C1 segment of cervical spinal cord (tissue), 14 donors: Measurements from ENCODE around the gene TMEM271.
A peak's percentile ranks its signal among the peaks of the same experiment; 100 is the strongest.

Source experiments
- DNase-seq, 14 donors: peaks; one replicate each; lab custom pipeline; 2025; lab: John Stamatoyannopoulos, UW

Gene TMEM271

DNA sequence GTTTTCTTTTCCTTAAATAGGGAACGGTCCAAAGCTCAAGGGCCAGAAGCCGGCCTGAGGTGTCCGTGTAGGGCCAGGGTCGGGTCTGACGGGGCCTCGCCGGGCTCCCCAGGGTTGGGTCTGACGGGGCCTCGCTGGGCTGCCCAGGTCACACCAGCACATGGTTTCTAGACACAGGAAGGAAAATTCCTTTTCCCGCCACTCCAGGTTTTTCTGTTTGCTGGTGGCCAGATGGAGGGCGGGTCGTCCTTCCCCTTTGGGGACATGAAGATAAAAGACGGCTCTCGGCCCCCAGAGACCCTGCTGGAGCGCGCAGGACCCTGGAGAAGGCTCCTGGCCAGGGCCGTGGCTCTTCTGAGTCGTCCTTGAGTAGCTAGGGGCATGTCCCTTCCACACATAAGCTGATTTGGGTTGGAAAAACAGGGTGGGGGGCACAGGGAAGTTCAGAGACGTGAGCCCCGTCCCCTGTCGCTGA, 42.0 kb downstream of the TMEM271 start:
- DNase-seq: no peak

GRCh38 chr4:533318-534100, 42.6 kb downstream of the TMEM271 start:
- no peak for DNase-seq

GRCh38 chr4:532588-533317, 43.3 kb downstream of the TMEM271 start:
- no peak for DNase-seq

- DNase-seq: no peak
Observed at GRCh38 chr4:531721-532565, 44.2 kb downstream of the TMEM271 start.

- DNase-seq: peak in 1 of 14 donors; percentile 21
Observed at GRCh38 chr4:531076-531475, 45.0 kb downstream of the TMEM271 start.

DNA sequence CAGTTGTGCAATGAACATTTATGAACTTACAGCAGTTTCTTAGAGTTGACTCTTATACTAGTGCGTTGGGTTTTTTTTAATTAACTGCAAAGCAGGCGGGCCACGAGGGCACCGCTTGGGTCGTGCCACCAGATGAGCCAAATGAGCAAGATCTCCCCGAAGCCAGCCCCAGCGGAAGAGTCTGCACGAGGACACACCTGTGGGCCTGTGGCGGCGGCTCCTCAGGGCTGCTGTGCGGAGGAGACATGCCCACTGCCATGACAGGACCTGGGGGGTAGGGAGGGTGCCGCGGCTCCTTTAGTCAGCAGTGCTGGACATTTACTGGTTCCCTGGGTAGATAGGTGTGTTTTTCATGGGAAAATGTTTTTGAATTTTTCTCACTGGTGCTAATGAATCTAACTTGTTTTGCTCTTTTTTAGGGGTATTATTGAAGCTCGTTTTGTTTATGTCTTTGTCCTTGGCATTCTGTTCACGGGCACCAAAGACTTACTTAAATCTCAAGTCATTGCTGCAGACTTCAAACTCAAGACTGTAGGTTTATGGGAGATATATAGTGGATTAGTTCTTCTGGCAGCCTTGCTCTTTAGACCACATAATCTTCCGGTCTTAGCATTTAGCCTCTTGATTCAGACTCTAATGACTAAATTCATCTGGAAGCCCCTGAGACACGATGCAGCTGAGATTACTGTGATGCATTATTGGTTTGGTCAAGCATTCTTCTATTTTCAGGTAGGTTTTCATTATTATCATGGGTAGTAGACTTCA, 45.9 kb downstream of the TMEM271 start:
- DNase-seq: no peak

DNA sequence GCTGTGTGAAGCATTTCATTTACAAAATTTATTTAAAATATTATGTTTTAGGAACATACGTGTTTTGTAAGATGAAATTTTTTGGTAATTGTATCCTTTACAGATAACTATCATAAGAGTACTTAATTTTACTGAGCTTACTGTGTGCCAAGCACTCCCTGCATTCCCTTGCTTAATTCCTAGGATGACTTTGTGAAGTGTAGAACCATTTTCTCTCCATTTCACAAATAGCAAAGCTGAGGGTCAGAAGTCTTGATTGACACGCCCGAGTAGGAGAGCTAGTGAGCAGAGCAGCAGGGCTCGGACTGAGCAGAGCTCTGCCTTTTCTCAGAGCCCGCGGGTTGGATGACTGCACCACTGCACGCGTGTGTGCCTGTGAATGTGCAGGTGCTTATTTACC, 46.5 kb downstream of the TMEM271 start:
- DNase-seq: no peak

DNA sequence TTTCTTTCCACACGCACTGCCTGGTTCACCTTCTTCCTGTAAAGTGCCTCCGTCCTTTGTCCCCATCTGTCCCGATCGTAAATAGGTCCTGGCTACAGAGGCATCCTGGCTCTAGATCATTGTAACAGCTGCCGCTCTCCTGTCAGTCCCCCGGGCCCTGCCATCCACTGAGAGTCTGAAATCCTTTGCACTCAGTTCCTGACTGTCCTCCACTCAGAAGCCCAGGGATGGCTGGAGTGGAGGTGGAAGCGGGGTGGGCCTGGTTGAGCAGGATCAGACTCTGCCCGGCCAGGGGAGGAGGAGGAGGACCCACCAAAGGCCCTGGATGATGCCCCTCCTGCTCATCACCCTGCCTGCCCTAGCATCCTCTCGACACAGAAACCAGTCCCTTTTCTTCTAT, 47.3 kb downstream of the TMEM271 start:
- no peak for DNase-seq

DNA sequence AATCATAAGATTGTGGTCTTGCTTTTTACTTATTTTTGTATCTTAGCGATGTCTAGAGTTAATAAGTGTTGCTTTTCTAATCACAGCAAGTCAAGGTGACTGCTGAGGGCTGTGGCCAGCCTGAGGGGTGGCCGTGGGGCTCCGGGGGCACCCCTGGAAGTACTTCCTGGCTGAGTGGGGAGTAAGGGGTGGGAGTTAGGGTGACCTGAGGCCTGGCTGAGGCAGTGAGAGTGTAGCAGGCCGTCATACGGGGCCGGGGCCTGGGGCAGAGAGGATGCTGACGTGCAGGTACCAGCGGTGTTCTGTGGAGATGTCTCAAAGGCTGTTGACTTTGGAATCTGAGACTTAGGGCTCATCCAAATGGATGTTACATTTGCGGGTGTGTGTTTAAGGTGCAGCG, 47.8 kb downstream of the TMEM271 start:
- DNase-seq: no peak

GRCh38 chr4:526971-527460, 49.1 kb downstream of the TMEM271 start:
- DNase-seq: no peak

DNA sequence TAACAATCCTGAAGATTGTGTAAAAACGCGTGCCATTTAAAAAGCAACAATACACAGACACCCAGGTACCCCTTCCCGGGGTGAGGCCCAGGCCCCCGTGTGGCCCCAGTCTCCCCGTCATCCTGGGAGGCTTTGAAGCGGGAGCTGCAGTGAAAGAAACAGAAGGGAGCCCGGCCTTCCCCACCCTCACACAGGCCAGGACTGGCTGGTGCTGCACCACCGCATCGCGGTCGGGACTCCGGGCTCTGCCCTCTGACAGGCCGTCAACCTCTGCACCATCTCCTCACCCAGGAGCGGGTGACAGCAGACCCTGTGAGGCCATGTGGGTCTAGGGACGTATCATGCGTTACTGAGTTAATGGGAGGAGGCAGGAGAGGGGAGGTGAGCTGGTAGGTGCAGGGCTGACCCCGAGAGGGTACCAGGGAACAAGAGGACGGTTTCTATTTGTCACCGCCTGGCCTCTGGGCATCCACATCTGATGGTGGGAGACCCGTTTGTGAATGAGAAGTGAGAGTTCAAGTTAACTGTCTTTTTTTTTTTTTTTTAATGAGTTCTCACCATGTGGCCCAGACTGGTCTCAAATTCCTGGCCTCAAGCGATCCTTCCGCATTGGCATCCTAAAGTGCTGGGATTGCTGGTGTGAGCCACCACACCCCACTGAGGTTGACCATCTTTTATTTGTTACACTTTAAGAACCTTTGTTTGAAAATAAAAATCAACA, 49.7 kb downstream of the TMEM271 start:
- no peak for DNase-seq

DNA sequence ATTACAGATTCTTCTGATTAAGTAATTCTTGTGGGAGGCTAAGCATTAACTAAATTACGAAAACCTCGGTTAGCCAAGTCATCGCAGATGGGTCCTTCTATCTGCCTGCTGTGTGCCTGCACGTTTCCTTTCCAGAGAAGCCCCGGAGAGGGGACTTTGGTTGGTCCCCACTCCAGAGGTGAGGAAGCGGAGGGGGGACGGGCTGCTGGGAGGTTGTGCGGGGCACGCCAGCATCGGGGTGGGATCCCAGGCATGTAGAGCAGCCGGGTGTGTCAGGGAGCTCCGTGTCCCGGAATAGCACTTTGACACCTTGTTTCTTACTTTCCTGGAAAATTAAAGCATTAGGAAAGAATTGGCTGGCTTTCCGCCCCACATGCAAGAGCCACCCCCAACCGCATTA, 50.4 kb downstream of the TMEM271 start:
- no peak for DNase-seq

DNA sequence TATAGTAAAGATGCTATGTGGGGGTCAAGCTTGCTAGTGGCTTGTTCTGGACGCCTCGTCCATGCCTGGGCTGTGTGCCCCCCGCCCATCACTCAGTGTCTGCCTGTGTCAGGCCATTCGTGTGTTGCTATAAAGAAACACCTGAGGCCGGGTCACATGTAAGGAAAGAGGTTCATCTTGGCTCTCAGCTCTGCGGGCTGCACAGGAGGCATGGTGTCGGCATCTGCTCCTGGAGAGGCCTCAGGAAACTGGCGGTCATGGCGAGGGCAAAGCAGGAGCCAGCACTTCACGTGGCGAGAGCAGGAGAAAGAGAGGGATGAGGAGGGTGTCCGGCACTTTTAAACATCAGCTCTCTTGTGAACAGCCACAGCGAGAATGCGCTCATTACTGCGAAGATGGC, 51.9 kb downstream of the TMEM271 start:
- no peak for DNase-seq
